ENCODE data around the gene PLA2G4F. TPM values are rescaled to one million over a fixed set of nuclear protein-coding genes. Genes with fewer than 3 reads are reported as not detected.

The PLA2G4F gene
- total RNA-seq, 1 donor from 2014 or later = not detected

GRCh38 chr15:42121682-42122081 is 34.8 kb downstream of the PLA2G4F start:
- no peak overlapping the region for H3K4me3 Mint-ChIP-seq (ENCODE audit: unreplicated experiment)
- no peaks in the 10 kb centered on the region for H3K36me3 Mint-ChIP-seq (ENCODE audit: low read depth)
- DNase-seq (ENCODE audit: low spot score) = no peak
- H3K27me3 Mint-ChIP-seq (ENCODE audit: low read depth) = peaks cover 46% of the 10 kb centered on the region
- no peak for TF ChIP-seq CTCF (IDR thresholded peaks at IDR 0.05)
- H3K27ac Mint-ChIP-seq (ENCODE audit: unreplicated experiment) = no peak overlapping the region
- no peaks in the 10 kb centered on the region for H3K4me1 Mint-ChIP-seq (ENCODE audit: low read depth)
- H3K9me3 Mint-ChIP-seq (ENCODE audit: low read depth) = no peaks in the 10 kb centered on the region

GRCh38 chr15:42121021-42121420 is 35.4 kb downstream of the PLA2G4F start:
- peaks cover 46% of the 10 kb centered on the region for H3K27me3 Mint-ChIP-seq (ENCODE audit: low read depth)
- H3K27ac Mint-ChIP-seq (ENCODE audit: unreplicated experiment) = no peak overlapping the region
- H3K9me3 Mint-ChIP-seq (ENCODE audit: low read depth) = peaks cover 4% of the 10 kb centered on the region
- no peak for TF ChIP-seq CTCF (IDR thresholded peaks at IDR 0.05)
- no peak overlapping the region for H3K4me3 Mint-ChIP-seq (ENCODE audit: unreplicated experiment)
- H3K4me1 Mint-ChIP-seq (ENCODE audit: low read depth) = no peaks in the 10 kb centered on the region
- DNase-seq (ENCODE audit: low spot score) = no peak
- H3K36me3 Mint-ChIP-seq (ENCODE audit: low read depth) = no peaks in the 10 kb centered on the region

- H3K4me3 Mint-ChIP-seq (ENCODE audit: unreplicated experiment) = no peak overlapping the region
- no peak for DNase-seq (ENCODE audit: low spot score)
- H3K27me3 Mint-ChIP-seq (ENCODE audit: low read depth) = peaks cover 44% of the 10 kb centered on the region
- TF ChIP-seq CTCF (IDR thresholded peaks at IDR 0.05) = no peak
- peaks cover 4% of the 10 kb centered on the region for H3K9me3 Mint-ChIP-seq (ENCODE audit: low read depth)
- H3K4me1 Mint-ChIP-seq (ENCODE audit: low read depth) = no peaks in the 10 kb centered on the region
- H3K36me3 Mint-ChIP-seq (ENCODE audit: low read depth) = no peaks in the 10 kb centered on the region
- no peak overlapping the region for H3K27ac Mint-ChIP-seq (ENCODE audit: unreplicated experiment)
Measured at GRCh38 chr15:42120285-42120684, 36.2 kb downstream of the PLA2G4F start.

- H3K27me3 Mint-ChIP-seq (ENCODE audit: low read depth) = peaks cover 44% of the 10 kb centered on the region
- no peaks in the 10 kb centered on the region for H3K4me1 Mint-ChIP-seq (ENCODE audit: low read depth)
- DNase-seq (ENCODE audit: low spot score) = no peak
- H3K4me3 Mint-ChIP-seq (ENCODE audit: unreplicated experiment) = no peak overlapping the region
- no peak for TF ChIP-seq CTCF (IDR thresholded peaks at IDR 0.05)
- H3K36me3 Mint-ChIP-seq (ENCODE audit: low read depth) = no peaks in the 10 kb centered on the region
- H3K27ac Mint-ChIP-seq (ENCODE audit: unreplicated experiment) = no peak overlapping the region
- peaks cover 4% of the 10 kb centered on the region for H3K9me3 Mint-ChIP-seq (ENCODE audit: low read depth)
Measured at GRCh38 chr15:42119446-42119760, 37.0 kb downstream of the PLA2G4F start.

GRCh38 chr15:42118650-42119445 is 37.6 kb downstream of the PLA2G4F start:
- peaks cover 4% of the 10 kb centered on the region for H3K9me3 Mint-ChIP-seq (ENCODE audit: low read depth)
- no peaks in the 10 kb centered on the region for H3K36me3 Mint-ChIP-seq (ENCODE audit: low read depth)
- TF ChIP-seq CTCF (IDR thresholded peaks at IDR 0.05) = no peak
- H3K27me3 Mint-ChIP-seq (ENCODE audit: low read depth) = peaks cover 41% of the 10 kb centered on the region
- H3K4me1 Mint-ChIP-seq (ENCODE audit: low read depth) = no peaks in the 10 kb centered on the region
- no peak overlapping the region for H3K4me3 Mint-ChIP-seq (ENCODE audit: unreplicated experiment)
- no peak overlapping the region for H3K27ac Mint-ChIP-seq (ENCODE audit: unreplicated experiment)
- no peak for DNase-seq (ENCODE audit: low spot score)
